Measurements from ENCODE around the gene DOLPP1. TPM values are rescaled to one million over a fixed set of nuclear protein-coding genes. Genes with fewer than 3 reads are reported as not detected.
A peak's percentile ranks its signal among the peaks of the same experiment; 100 is the strongest.

Gene DOLPP1
- total and polyA plus RNA-seq, 2 of the 8 experiments (the other 6 are each of a cell fraction or from before 2014, with no cell fraction given): 36.0 to 45.3 TPM

GRCh38 chr9:129139993-129140396 lies 59.1 kb downstream of the DOLPP1 start:
- Histone ChIP-seq H3K79me2 (ENCODE audit: control insufficient read depth in 1 of 2, insufficient read depth in 2 of 2, low read length in 2 of 2) (peaks cover 2 to 11% of the 10 kb centered on the region in 2 experiments; a peak in 2 of 4 replicates), H3K4ac (replicated peaks; ENCODE audit: insufficient read length, low read depth, low read length) (peak overlapping the region; percentile 97), H4K20me1 (replicated peaks in 1 of 2; ENCODE audit: control insufficient read depth in 1 of 2, insufficient read depth in 2 of 2, low read length in 2 of 2) (no peaks in the 10 kb centered on the region), H3K27ac (ENCODE audit: low read depth, low read length) (peak overlapping the region; percentile 96), H2AK5ac (ENCODE audit: low read depth, low read length) (peak overlapping the region; percentile 97), H3K23ac (ENCODE audit: insufficient read length) (no peak overlapping the region), H3K9me3 (ENCODE audit: insufficient read depth in 2 of 2, low read depth in 1 of 2, low read length in 1 of 2) (no peaks in the 10 kb centered on the region), H2BK15ac (ENCODE audit: low read length) (peak overlapping the region; percentile 98; the same call in 1 of the 2 replicates), H2AFZ (ENCODE audit: low read length) (no peak overlapping the region), H3K79me1 (ENCODE audit: low read depth, low read length) (peaks cover 6% of the 10 kb centered on the region; the same call in 1 of the 2 replicates), H3K9ac (replicated peaks in 1 of 4; ENCODE audit: extremely low read depth in 1 of 4, low read depth in 3 of 4, low read length in 3 of 4) (peak overlapping the region in 3 of 4 experiments; percentile 82 to 84 (median 84); a peak in 6 of 7 replicates), H2BK5ac (ENCODE audit: low read depth, low read length) (peak overlapping the region; percentile 99), H3K23me2 (ENCODE audit: low read depth, low read length) (peaks cover 11% of the 10 kb centered on the region; the same call in 1 of the 2 replicates), H3K4me2 (ENCODE audit: insufficient read depth in 1 of 2, low read depth in 2 of 2, low read length in 2 of 2) (peak overlapping the region; percentile 73 to 90), H3K27me3 (replicated peaks in 1 of 4; ENCODE audit: control insufficient read depth in 3 of 4, extremely low read depth in 1 of 4, insufficient read depth in 3 of 4, low read length in 3 of 4) (no peaks in the 10 kb centered on the region), H2BK120ac (replicated peaks; ENCODE audit: low read depth, low read length) (peak overlapping the region; percentile 52), H3K14ac (ENCODE audit: insufficient read length) (no peak overlapping the region), H3K4me1 (replicated peaks in 1 of 4; ENCODE audit: control insufficient read depth in 3 of 4, insufficient read depth in 4 of 4, low read length in 3 of 4) (peaks cover 28 to 46% (median 38%) of the 10 kb centered on the region in 4 experiments), H3K18ac (ENCODE audit: extremely low read depth, low read length) (peak overlapping the region; percentile 99), H4K91ac (replicated peaks; ENCODE audit: insufficient read length, low read length) (peak overlapping the region; percentile 99), H3K56ac (replicated peaks; ENCODE audit: insufficient read length, low read depth, low read length) (peak overlapping the region; percentile 91), H3K36me3 (ENCODE audit: control insufficient read depth in 2 of 4, insufficient read depth in 4 of 4, low read length in 3 of 4) (peaks cover 2 to 27% (median 12%) of the 10 kb centered on the region in 4 experiments), H4K5ac (ENCODE audit: insufficient read length, low read depth, low read length) (peak overlapping the region; percentile 97), H3K4me3 (ENCODE audit: extremely low read depth in 1 of 4, insufficient read depth in 2 of 4, low read depth in 3 of 4, low read length in 4 of 4) (peak overlapping the region; percentile 29 to 55 (median 38); a peak in 7 of 8 replicates), H2BK12ac (ENCODE audit: low read depth, low read length) (peak overlapping the region; percentile 96), H4K8ac (ENCODE audit: extremely low read depth, insufficient read depth, low read length) (peak overlapping the region; percentile 93; the same call in 1 of the 2 replicates), H2BK20ac (ENCODE audit: low read length) (peak overlapping the region; percentile 86; the same call in 1 of the 2 replicates)
- POLR2A ChIA-PET (ENCODE audit: partially characterized antibody): interaction anchor here (0.8 to 4.7 kb wide), 30 partner anchors 9 to 939 kb away, joined by 3 to 37 read pairs (median 4); partner anchors contain the start of genes CRAT, IER5L, NTMT1 and PTPA
- CTCF ChIA-PET (ENCODE audit: partially characterized antibody): interaction anchor here (0.6 to 36.8 kb wide), 30 partner anchors 9 to 658 kb away, joined by 3 to 831 read pairs (median 4); partner anchors contain the start of genes C9orf50, IER5L and NTMT1
- FAIRE-seq: peak; percentile 19
- 4% methylated on average over 11 of the region's 11 CpGs; no CpG with 5 or more reads in 1 of the 2 experiments for WGBS, 2 experiments (ENCODE audit: extremely low coverage in 1 of 2, insufficient coverage in 1 of 2, insufficient read length in 1 of 2, insufficient replicate concordance in 2 of 2, low coverage in 1 of 2, low lambda C conversion rate in 2 of 2, missing lambda C conversion rate in 1 of 2)
- peak in 1 of 2 experiments; percentile 93 for DNase-seq (ENCODE audit: low read depth in 1 of 2, low spot score in 2 of 2)
- TF ChIP-seq RXRA (IDR thresholded peaks at IDR 0.05; ENCODE audit: insufficient read depth, low read depth, low read length): no peak
- TF ChIP-seq BRCA1 (IDR thresholded peaks at IDR 0.05; ENCODE audit: low read depth, low read length): no peak
- peak; percentile 24 for TF ChIP-seq TAF7 (optimal IDR thresholded peaks at IDR 0.05; ENCODE audit: borderline replicate concordance, low read depth, low read length)
- peak; percentile 71; the same call in 1 of the 2 replicates for TF ChIP-seq TAF1 (IDR thresholded peaks at IDR 0.05; ENCODE audit: low read depth, low read length)
- peak; percentile 64 for TF ChIP-seq ASH2L (IDR thresholded peaks at IDR 0.05; ENCODE audit: low read length)
- TF ChIP-seq YY1 (IDR thresholded peaks at IDR 0.05; ENCODE audit: low read depth, low read length): peak; percentile 90
- TF ChIP-seq RBBP5 (IDR thresholded peaks at IDR 0.05; ENCODE audit: borderline replicate concordance, low read depth, low read length): peak; percentile 96
- TF ChIP-seq, protein P1, sequence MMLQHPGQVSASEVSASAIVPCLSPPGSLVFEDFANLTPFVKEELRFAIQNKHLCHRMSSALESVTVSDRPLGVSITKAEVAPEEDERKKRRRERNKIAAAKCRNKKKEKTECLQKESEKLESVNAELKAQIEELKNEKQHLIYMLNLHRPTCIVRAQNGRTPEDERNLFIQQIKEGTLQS (IDR thresholded peaks at IDR 0.05; ENCODE audit: insufficient read depth, low read depth, low read length): no peak
- peak; percentile 67; the same call in 1 of the 2 replicates for TF ChIP-seq CHD2 (IDR thresholded peaks at IDR 0.05; ENCODE audit: low read length)
- peak in 1 of 2 experiments; percentile 92; a peak in 2 of 3 replicates for TF ChIP-seq EP300 (IDR thresholded peaks at IDR 0.05; ENCODE audit: borderline replicate concordance in 1 of 2, low read depth in 2 of 2, low read length in 2 of 2)
- no peak for TF ChIP-seq EZH2 (IDR thresholded peaks at IDR 0.05; ENCODE audit: low read depth, low read length, severe bottlenecking)

All from H1 (cell line).